WI38 (cell line): ENCODE measurements around the gene MYBPC2.

Experiments used
- H3K4me3 ChIP-seq: 2 replicates; pipeline ENCODE4 v1.5.1; 2011; ENCODE audit warnings: low read depth, mild to moderate bottlenecking, control low read depth, low read length
- TF ChIP-seq, protein P1 (sequence below): IDR thresholded peaks from 2 replicates; pipeline ENCODE4 v1.5.1; 2012; ENCODE audit warnings: low read depth, mild to moderate bottlenecking, control low read depth, low read length

The MYBPC2 gene

DNA sequence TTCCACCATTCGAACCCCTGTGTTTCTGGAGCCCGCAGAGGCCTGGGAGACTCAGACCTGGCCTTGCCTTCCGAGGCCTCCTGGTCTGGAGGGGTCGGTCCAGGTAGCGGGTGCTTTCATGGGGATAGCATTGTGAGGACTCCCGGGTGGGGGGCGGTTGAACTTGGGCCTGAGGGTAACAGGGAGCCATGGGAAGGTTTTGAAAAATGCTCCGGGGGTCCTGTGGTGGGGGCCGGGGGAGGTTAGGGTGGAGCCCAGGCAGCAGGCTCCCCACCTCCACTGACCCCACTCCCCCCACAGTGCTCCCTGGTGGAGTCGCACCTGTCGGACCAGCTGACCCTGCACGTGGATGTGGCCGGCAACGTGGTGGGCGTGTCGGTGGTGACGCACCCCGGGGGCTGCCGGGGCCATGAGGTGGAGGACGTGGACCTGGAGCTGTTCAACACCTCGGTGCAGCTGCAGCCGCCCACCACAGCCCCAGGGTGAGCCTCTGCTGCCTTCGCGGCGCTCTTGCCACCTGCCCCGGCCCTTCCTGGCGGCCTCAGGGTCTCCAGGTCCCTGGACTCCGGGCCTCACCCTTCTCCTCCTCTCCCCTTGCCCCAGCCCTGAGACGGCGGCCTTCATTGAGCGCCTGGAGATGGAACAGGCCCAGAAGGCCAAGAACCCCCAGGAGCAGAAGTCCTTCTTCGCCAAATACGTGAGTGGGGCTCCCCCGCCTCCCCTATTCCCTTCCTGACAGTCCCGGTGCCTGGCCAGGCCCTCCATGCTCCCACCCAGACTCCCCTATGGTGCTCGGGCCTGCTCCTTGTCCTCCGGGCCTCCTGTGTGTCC is 47.8 kb downstream of the MYBPC2 start:
- H3K4me3 ChIP-seq, result no peak overlapping the region
- TF ChIP-seq, protein P1, sequence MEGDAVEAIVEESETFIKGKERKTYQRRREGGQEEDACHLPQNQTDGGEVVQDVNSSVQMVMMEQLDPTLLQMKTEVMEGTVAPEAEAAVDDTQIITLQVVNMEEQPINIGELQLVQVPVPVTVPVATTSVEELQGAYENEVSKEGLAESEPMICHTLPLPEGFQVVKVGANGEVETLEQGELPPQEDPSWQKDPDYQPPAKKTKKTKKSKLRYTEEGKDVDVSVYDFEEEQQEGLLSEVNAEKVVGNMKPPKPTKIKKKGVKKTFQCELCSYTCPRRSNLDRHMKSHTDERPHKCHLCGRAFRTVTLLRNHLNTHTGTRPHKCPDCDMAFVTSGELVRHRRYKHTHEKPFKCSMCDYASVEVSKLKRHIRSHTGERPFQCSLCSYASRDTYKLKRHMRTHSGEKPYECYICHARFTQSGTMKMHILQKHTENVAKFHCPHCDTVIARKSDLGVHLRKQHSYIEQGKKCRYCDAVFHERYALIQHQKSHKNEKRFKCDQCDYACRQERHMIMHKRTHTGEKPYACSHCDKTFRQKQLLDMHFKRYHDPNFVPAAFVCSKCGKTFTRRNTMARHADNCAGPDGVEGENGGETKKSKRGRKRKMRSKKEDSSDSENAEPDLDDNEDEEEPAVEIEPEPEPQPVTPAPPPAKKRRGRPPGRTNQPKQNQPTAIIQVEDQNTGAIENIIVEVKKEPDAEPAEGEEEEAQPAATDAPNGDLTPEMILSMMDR, result no peak

DNA sequence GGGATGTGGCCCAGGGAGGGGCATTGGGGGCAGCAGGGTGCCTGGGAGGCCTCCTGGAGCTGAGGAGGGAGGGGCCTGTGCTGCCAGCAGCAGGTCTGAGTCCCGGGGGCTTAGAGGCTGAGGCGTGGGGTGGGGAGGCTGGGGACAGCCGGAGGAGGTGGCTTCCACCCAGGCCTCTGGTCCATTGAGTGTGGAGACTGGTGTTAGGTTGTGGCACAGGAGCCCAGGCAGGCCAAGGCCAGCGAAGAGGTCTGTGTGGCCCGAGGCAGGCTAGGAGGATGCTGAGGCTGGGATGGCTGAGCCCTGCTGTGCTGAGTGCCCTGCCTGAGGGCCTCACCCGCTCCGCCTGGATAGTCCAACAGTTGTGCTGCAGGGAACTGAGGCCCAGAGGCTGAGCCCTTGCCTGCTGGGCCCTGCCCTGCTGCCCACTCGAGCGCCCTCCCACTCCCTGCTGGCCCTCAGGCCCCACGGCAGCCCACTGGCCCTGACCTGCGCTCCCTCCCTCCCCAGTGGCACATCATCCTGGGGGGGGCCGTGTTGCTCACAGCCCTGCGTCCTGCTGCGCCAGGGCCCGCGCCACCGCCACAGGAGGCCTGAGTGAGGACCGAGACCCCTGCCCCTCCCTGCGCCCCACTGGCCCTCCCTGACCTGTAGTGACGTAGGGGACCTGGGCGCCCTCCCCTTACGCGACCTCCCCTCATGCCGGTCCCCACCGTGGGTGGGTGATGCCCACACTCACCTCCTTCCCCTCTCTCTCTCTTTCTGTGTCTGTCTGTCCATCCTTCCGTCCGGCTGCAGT is 48.9 kb downstream of the MYBPC2 start:
- TF ChIP-seq, protein P1, result no peak
- no peak overlapping the region for H3K4me3 ChIP-seq

DNA sequence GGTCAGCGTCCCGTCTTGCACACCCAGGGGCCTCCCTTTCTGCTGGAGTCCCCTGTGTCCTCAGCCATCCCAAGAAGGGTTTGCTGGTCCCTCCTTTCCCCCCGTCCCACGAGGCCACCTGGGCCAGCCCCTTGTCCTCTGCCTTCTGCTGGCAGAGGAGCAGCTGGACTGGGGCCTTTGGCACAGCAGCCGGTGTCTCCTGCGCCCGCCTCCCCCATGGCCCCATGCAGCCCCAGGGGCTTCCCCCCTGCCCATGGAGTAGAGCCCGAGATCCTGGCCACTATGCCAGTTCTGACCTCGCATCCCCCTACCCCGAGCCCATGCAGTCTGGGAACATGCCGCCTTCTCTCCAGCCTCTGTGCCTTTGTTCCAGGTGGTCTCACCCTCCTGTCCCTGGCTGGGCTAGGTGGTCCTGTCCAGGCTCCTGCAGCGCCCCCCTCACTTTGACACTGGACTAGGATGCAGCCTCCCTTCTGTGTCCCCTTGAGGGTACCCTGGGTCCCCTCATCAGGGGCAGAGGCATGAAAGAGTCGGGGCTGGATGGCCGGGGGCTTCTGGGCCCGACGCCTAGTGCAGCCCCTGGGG is 49.7 kb downstream of the MYBPC2 start:
- no peak overlapping the region for H3K4me3 ChIP-seq
- TF ChIP-seq, protein P1, result no peak

DNA sequence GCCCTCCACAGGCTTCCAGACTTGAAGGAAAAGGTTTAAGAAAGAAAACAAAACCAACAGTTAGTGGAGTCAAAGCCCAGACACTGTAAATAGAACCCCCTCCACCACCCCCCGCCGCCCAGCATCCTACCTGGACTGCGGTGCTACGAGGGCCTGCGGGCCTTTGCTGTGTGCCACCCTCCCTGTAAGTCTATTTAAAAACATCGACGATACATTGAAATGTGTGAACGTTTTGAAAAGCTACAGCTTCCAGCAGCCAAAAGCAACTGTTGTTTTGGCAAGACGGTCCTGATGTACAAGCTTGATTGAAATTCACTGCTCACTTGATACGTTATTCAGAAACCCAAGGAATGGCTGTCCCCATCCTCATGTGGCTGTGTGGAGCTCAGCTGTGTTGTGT is 50.2 kb downstream of the MYBPC2 start:
- TF ChIP-seq, protein P1, result no peak
- H3K4me3 ChIP-seq, result no peak overlapping the region

DNA sequence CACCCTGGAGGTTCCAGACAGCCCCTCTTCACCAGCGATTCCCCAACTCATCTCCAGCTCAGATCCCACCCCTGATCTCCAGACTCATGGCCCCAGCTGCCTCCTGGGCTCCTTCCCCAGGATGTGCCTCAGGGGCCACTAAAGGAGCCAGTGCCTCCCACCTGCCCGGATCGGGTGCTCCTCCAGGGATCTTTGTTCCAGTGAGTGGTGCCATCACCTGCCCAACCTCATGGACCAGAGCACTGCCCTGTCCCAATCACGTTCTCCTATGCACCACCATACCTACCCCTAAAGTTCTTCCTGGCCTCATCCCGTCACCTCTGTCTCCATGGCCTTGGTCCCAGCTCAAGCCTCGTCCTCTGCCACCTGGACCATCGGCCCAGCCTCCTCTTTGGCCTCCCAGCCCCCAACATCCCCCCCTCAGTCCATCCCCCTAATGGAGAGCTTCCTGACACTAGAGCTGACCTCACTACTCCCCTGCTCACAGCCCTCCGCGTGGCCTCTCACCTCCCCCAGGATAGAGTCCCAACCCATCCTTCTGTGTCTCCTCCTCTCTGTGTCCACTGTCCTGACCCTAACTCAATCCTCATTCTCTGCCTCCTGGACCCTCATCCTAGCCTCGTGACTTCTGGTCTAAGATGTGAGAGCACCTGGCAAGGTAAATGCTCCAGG is 52.7 kb downstream of the MYBPC2 start:
- TF ChIP-seq, protein P1, result no peak

DNA sequence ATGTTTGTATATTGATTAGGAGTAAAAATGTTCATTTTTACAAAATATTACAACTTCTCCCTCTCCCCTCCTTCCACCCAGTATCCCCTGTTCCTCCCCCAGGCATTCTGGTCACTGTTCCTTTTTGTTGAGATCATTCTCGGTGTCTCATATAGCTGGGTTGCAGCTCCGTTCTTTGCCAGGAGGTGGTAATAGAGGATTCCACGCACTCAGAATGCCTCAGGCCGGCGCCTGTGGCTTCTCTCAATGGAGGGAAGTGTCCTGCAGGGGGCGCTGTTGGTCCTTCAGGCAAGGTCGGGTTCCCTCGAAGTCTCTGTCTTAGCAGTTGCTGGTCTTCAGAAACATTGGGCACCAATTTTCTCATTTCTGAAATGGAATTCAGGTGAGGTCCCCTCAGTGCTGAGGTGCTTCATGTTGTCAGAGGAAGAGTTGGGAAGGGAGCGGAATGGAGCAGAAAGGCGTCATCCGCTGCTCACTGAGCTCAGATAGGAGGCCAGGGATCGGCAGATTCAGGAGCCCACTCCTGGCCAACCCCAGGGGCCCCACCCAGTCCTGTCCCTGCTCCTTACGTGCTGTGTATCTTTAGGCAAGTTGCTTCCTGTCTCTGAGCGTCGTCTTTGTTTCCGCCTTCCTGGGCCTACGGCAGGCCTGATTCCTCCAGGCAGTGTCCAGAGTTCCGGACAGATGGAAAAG is 54.3 kb downstream of the MYBPC2 start:
- TF ChIP-seq, protein P1, result peak; percentile 17; the same call in 1 of the 2 replicates
- H3K4me3 ChIP-seq, result no peak overlapping the region

More for the DNA sequence above, 52.7 kb downstream of the MYBPC2 start:
- no peak overlapping the region for H3K4me3 ChIP-seq
